Astrocyte (in vitro differentiated cells and primary cell): ENCODE measurements around the gene HEATR5A.
"Not testable (repeated sequence)": the region's sequence is repeated elsewhere in the genome, so short reads cannot be mapped to it uniquely, and the experiment has no call there.

ENCODE experiments used
- CTCF ChIP-seq: IDR thresholded peaks from 2 replicates; pipeline ENCODE4 v1.5.1; 2011; ENCODE audit warnings: low read depth, mild to moderate bottlenecking, inconsistent platforms, low read length, moderate library complexity; ENCODE audit not compliant: insufficient read depth
- EZH2 ChIP-seq: IDR thresholded peaks from 2 replicates; pipeline ENCODE4 v1.6.1; 2012; ENCODE audit warnings: mild to moderate bottlenecking, low read length, inconsistent platforms; ENCODE audit not compliant: insufficient read depth

- TF ChIP-seq CTCF, EZH2: not testable (repeated sequence)
Observed at GRCh38 chr14:31331395-31331794, 89.0 kb downstream of the HEATR5A start.
